GM18499 (cell line): ENCODE data around the gene TBK1.

Experiments
- ATAC-seq: cut with Tn5 transposase; IDR thresholded peaks from one replicate; pipeline ENCODE4 v1.9.1; 2021; ENCODE audit warnings: moderate number of reproducible peaks; ENCODE audit not compliant: insufficient read depth, unreplicated experiment

Gene TBK1

DNA sequence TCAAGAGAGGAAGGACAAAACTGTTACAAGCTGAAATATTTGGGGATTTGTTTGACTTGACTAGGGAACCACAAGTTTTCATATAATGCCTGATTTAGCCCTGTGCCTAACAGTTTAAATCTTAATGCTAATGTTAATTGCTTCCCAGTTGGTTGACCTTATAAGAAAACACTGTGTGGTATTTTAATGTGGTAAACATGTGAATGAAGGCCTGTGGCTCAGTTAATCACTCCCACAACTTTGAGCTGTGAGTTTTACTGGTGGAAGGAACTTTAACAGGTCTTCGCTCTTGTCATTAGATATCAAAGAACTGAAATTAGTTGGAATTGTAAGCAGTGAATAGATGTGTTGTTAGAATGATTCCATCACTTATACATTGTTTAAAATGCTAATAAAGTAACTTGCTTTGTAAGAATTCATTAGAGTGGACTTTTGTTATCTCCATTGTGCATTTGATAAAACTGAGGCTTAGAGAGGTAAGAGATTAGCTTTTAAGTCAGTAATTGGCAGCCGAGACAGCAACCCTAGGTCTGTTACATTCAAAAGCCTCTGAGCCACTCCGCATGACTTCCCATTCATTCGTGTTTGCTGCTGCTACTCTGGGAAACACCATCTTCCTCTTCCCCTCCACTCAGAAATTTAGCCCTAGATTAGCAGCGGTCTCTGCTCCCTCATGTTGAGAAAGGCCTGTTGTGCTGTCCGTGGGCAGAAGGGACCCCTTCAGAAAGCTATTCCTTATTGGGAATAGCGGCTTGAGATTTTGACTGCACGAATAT is 1.0 kb upstream of the TBK1 start:
- no peak for ATAC-seq

DNA sequence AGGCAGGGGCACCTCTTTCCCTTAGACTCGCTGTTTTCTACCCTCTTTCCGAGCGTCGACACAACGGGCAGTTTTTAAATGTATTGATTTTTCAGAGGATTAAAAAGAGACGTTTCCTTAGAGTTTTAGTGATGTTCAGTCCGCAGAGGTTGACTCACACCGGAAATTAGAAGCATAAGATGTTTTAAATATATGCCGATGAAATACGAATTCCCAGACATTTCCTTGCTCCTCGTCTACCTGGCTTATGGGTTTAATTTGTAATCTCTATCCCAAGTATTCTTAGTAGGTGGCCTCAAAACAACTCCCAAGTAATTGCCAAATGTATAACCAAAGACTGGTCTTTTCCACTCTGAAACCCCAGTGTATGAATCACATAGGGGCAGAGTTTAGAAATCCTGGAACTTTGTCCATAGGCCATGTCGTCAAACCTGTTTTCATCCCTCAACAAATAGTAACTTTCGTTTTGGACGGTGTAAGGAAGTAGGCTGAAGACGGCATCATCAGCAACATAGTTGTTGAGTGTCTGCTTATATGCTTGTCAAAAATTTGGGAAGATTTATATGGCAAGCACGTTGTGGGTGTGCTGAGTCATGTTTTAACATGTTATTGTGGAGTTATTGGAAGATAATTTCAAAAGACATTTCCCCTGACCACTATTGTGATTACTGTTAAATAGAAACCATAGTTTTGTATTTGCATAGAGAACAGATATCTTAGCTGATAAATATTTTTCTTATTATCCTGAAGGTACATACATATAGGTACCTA is 824 bp downstream of the TBK1 start:
- ATAC-seq = no peak

DNA sequence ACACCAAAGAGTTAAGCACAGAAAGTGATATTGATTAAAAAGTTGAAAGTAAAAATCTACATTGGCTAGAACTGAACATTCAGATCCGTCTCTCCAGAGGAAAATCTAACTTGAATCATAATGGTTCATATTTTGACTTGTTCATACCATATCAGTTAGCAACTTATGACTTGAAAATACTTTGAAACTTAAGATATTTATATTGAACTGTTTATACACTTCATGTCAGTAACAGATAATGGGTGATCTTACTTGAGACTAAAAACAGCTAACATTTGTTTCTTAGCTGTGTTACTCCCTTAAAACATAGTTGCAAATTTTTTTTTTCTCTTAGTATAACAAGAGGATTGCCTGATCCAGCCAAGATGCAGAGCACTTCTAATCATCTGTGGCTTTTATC is 3.6 kb downstream of the TBK1 start:
- no peak for ATAC-seq

DNA sequence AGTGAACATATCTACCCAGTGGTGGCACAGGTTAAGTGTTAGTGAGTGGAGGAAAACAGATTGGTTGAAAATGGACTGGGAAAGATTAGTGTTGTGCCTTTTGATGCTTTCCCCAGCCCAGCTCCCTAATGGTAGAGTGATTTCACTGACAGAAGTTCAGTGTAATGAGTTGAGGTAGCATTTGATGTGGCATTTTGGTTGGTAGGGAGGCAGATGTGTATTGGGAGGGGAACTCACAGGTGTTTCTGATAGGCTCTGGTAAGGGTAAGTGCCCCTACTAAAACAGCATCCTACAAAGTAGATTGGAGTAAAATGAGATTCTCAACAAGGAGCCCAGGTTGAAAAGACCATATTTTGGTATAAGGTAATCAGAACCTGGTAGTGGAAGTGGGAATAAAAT is 4.2 kb downstream of the TBK1 start:
- ATAC-seq = no peak

DNA sequence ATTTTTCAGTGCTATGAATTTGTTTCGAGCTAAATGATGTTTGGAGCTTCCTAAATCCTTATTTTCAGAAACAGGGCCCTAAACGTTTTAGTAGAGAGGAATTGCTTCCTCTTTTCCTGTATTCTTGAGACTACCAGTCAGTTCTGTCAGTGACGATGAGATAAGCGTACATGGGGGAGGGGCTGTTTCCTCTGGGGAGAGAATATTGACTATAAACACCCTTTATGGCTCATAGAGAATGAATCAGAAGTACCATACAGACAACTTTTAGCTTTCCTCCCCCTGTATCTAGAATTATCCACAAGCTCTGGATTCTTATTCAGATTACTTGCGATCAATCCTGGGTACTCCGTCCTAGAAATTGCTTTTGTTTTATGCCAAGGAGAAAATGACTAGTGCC is 5.1 kb downstream of the TBK1 start:
- no peak for ATAC-seq

DNA sequence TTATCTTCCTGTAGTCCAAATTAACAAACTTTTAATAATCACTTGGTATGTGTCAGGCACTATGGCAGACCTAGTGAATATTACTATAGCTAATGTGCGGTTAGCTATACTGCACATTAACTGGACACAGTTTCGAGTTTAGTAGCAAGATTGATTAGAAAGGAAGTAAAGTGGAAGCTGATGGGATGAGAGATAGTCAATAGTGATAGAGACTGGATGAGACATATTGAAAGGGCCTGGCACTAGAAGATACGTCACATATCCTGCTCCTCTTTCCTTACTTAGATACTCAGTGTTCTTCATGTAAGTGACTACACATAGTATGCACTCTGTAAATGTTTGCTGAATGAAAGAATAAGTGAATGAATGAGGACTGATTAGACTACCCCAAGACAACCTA is 5.5 kb downstream of the TBK1 start:
- ATAC-seq = no peak

DNA sequence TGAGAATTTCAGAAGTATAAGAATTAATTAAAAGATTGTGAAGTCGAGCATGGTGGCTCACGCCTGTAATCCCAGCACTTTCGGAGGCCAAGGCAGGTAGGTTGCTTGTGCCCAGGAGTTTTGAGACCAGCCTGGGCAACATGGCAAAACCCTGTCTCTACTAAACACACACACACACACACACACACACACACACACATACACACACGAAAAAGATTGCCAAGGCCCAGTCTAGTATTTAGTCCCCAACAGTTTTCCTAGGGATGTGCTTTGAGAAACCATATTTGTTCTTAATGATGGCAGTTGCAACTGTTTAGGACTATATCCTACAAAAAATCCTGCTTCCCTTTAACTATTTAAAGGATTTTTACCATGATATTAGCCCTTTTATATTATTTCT is 6.0 kb downstream of the TBK1 start:
- ATAC-seq = no peak

DNA sequence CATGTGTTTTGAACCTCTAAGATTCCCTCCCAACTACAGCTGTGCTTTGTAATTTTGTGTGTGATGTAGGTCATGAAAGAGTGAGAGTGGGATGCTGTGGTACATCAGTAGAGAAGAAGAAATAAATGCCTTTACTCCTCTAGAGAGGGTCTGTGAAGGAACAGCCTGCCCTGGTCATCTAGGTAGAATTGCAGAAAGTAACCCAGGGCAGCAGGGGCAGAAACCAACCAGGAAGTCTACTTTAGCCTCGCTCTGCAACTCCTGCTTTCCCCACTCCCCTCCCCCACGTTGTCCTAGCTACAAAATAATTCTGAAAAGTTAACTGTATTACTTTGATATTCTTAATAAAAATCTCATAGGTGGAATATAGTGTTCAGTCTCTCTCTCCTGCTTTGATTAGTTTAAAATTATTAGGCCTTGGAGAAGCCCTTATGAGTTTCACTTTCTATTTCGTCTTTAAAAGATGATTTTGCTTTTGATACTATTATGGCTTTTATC is 7.5 kb downstream of the TBK1 start:
- no peak for ATAC-seq

DNA sequence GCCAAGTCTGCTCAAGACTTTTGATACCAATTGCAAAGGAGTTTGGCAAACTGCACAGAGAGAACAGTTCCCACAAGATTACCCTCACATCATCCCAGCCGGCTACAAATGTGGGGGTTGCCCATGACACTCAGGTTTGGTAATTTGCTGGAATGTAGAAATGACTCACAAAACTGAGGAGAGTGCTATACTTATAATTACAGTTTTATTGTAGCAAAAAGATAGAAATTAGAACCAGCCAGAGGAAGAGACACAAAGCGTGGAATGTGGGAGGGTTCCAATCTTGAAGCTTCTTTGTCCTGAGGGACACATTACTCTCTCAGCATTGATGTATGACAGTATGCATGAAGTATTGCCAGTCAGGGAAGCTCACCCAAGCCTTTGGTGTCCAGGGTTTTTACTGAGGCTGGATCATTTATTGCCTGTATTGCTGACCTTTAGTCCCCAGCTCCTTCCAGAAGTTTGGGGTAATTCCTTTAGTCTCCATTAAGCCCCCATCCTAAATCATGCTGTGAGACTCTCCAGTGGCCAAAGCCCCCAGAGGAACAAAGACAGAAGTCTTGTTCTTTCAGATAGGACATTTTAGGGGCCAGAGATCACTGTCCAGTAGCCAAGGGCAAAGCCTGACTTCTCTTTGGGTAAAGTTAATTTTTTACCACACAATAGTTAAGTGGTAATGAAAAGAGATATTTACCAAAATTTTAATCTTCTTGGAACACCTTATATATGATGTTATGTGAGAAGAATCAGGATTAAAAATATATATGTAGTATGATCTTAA is 9.9 kb downstream of the TBK1 start:
- ATAC-seq = no peak

DNA sequence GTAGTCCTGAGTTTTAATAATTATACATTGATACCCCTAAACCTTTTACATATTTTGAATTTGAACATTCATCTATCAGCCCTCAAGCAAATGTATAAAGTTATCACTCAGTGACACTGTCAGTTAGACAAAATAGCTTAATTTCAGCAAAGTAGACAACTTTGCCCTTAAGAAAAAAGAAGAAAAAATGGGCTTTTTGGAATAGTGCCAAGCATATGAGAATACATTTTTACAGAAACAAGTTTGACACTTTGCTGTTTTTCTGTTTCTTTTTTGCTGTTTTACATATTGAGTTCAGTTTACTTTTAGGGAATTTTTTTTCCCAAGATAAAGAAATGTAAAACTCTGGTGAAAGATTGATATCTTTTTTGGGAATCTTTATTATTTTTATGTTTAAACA is 14.3 kb downstream of the TBK1 start:
- no peak for ATAC-seq

DNA sequence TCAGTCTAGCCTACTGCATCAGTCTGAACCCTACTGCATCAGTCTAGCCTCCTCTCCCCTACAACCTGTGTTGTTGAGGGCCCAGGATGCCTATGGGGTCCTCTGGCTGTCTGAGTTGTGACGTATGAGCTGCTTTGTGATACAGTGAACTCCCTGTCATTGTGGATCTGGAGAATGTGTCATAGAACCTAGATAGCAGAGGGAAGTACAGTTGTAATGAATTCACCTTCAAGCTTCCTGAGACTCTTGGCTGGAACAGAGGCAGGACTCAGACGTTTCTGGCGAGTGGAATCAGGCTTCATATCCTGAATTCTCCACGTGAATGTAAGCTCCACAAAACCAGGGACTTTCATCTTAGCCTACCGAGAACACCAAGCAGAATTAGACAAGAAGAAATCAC is 17.0 kb downstream of the TBK1 start:
- ATAC-seq = no peak

DNA sequence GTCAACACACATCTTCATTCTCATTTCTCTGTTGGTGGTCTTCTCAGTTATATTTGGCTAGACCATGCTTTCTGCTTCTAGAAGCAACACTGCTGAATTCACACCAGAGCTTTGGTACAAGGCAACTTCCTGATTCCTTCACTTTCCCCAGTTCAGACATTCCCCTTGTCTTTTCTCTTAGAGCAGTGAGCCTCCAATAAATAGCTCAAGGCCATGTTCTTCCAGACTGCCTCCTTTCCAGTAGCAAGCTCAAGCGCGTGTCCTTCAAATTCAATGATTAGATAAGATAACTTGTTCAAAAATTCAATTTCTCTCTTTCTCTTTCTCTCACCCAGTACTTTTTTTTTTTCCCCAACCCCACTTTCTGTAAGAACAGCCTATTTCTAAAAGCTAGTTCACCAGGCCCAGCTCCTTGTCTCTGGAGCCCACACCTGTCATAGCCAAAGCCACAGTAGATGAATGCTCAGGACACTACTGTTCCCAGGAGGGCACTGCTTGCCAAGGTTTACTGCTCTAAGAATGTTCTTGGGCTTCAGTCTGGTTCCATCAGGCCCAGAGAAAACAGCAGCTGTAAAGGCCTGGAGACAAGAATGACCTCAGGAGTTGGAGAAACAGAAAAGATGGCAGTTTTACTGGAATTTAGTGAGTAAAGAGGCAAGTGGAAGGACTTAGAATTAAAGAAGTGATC is 17.7 kb downstream of the TBK1 start:
- ATAC-seq = no peak

DNA sequence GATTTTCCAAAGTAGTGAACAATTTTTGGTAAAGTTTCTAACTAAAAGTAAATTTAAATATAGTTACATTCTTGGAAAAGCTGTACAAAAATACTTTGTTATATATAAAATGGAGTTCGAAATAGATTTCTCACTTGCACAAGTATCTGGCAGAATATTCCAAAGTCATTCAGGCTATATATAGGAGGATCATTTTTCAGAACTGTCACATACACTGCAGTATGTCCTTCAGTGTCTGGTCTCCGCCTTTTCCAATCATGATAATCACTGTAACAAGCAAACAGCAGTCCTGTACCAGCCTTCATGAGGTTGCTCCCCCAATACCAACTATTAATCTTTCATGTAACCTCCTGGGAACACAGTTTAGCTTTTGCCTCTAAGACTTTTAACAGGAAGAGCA is 18.6 kb downstream of the TBK1 start:
- ATAC-seq = no peak

DNA sequence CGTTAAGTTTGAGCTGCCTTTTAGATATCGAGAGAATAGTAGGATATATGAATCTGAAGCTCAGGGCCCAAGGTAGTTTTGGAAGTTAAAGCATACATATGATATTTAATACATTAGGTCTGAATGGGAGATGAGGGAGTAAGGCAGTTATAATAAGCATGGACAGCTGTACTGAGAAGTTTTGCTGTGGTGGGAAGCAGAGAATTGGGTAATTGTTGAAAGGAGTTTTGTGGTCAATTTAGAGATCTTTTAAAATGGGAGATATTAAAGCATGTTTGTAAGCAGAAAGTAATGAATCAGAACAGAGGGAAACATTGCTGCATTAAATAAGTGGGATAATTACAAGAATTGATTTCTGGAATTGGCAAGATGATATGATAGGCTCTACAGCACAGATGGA is 21.3 kb downstream of the TBK1 start:
- ATAC-seq = no peak

DNA sequence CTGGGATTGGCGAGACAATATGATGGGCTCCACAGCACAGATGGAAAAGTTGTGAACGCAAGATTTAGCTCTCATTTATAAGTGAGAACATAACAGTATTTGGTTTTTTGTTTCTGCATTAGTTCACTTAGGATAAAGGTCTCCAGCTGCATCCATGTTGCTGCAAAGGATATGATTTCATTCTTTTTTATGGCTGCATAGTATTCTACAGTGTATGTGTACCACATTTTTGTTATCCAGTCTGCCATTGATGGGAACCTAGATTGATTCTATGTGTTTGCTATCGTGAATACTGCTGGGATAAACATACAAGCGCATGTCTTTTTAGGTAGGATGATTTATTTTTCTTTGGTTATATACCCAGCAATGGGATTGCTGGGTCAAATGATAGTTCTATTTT is 23.6 kb downstream of the TBK1 start:
- no peak for ATAC-seq

DNA sequence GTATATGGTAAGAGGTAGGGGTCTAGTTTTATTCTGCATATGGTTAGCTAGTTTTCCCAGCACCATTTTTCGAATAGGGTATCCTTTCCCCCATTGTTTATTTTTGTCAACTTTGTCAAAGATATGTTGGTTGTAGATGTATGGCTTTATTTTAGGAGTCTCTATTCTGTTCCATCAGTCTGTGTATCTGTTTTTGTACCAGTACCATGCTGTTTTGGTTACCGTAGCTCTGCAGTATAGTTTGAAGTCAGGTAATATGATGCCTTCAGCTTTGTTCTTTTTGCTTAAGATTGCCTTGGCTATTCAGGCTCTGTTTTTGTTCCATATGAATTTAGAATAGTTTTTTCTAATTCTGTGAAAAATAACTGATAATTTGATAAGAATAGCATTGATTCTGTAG is 24.9 kb downstream of the TBK1 start:
- no peak for ATAC-seq

DNA sequence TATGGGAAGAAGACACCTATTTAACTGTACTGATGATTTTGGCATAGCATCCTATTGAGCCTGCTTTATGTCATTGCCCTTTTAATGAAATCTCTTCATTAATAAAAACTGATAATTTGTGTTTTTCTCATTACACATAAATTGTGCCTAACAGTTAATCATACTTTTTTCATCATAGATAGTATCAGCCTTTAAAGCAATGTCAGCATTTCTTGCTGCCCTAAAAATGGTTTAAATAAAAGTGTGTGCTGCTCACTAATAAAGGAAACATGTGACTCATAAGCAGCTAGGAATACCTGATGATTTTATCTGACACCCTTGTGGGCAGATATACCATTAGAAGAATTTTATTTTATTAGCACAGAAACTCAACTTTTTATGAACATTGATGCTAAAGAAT is 26.7 kb downstream of the TBK1 start:
- no peak for ATAC-seq

DNA sequence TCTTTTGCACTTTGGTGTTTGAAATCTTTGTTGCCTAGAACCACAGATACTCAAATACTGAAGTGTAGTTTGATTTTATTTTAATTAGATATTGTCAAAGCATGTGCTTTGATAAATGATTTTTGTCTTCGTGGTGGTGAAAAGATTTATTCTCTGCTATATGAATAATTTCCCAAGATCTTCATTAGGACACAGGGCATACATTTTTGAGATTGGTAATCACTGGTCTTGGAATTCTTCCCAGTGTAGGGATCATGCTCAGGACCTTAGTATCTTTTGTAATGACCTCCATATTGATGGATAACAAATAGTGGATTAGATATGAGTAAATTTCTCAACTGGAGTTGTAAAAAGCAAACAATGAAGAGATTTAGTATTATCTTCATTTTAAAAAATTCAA is 28.2 kb downstream of the TBK1 start:
- no peak for ATAC-seq

DNA sequence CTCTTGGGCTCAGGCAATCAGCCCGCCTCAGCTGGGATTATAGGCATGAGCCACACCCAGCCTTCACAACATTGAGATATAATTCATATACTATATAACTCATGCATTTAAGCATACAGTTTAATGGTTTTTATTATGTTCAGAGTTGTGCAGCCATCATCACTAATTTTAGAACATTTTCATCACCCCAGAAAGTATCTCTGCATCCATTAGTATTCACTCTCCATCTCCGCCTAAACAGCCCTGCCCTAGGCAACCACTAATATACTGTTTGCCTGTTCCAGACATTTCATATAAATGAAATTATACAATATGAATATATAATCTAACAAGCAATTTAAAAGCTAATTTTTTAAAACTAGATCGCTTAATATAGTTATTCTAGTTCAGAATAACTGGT is 34.7 kb downstream of the TBK1 start:
- no peak for ATAC-seq

DNA sequence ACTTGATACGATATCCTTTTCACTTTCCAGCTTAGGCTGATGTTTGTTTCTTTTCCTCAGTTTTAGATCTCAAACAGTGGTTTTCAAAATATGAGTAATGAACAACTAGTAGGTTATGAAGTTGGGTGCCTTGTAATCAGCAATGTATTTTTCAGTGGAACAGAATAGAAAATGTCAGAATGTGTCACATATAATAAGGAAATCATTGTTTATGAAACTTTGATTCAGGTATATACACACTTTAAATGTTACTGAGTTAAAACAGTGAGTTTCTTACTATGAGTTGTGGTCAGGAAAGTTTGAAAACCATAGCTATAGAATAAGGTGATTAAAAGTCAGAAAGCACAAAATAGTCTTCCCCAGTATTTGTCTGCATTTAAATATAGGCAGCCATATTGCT is 39.8 kb downstream of the TBK1 start:
- ATAC-seq = no peak

DNA sequence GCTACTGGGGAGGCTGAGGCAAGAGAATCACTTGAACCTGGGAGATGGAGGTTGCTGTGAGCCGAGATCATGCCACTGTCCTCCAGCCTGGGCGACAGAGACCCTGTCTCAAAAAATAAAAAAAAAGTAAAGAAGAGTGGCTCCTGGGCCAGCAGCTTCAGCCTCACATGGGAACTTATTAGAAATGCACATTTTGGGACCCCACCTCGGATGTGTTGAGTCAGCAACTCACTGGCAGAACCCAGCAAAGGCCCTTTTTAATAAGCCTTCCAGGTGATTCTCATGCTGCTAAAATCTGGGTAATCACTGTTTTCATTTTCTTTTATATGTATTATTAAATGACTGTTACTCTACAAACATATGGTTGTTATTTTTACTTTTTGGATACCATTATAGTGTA is 41.6 kb downstream of the TBK1 start:
- no peak for ATAC-seq
